Measurements from ENCODE around the gene SERPINA4.

Gene SERPINA4

GRCh38 chr14:94581127-94581999 lies 20.1 kb downstream of the SERPINA4 start, which contains the start of gene SERPINA5:
TSS of gene SERPINA5 (plus strand) at chr14:94581426. CDS start at chr14:94587363, 5,937 bp downstream.
- Histone ChIP-seq H3K9me2 (replicated peaks; ENCODE audit: low read depth, low read length) (no peaks in the 10 kb centered on the region), H2AFZ (ENCODE audit: low read length) (no peak within 1 kb of the TSS), H3K4me3 (ENCODE audit: low read length, poor library complexity, severe bottlenecking) (no peak within 1 kb of the TSS), H3K4me1 (ENCODE audit: insufficient read depth, low read length, poor library complexity, severe bottlenecking) (no peaks in the 10 kb centered on the region), H3K9me3 (ENCODE audit: insufficient read depth, low read depth, low read length) (no peaks in the 10 kb centered on the region; the same call in 1 of the 2 replicates), H3K79me2 (ENCODE audit: insufficient read depth, low read length) (no peaks in the 10 kb centered on the region), H3K36me3 (ENCODE audit: insufficient read depth, low read length) (no peaks in the 10 kb centered on the region), H4K20me1 (ENCODE audit: insufficient read depth, low read length, poor library complexity, severe bottlenecking) (no peaks in the 10 kb centered on the region), H3K27me3 (ENCODE audit: insufficient read depth, low read length, poor library complexity, severe bottlenecking) (no peaks in the 10 kb centered on the region), H3K9ac (ENCODE audit: low read depth, low read length, poor library complexity, severe bottlenecking) (no peak within 1 kb of the TSS), H3K4me2 (ENCODE audit: low read depth, low read length, poor library complexity, severe bottlenecking) (no peak within 1 kb of the TSS), H3F3A (ENCODE audit: low read depth) (no peaks in the 10 kb centered on the region)
- TF ChIP-seq CTCF (conservative IDR thresholded peaks at IDR 0.05; ENCODE audit: low read length) = no peak
- no peak for TF ChIP-seq EZH2phosphoT487 (IDR thresholded peaks at IDR 0.05; ENCODE audit: borderline replicate concordance)

- Histone ChIP-seq H3K79me2 (ENCODE audit: insufficient read depth, low read length) (no peaks in the 10 kb centered on the region), H2AFZ (ENCODE audit: low read length) (no peak overlapping the region), H4K20me1 (ENCODE audit: insufficient read depth, low read length, poor library complexity, severe bottlenecking) (no peaks in the 10 kb centered on the region), H3F3A (ENCODE audit: low read depth) (no peaks in the 10 kb centered on the region), H3K4me1 (ENCODE audit: insufficient read depth, low read length, poor library complexity, severe bottlenecking) (no peaks in the 10 kb centered on the region), H3K9me3 (ENCODE audit: insufficient read depth, low read depth, low read length) (no peaks in the 10 kb centered on the region; the same call in 1 of the 2 replicates), H3K9me2 (replicated peaks; ENCODE audit: low read depth, low read length) (no peaks in the 10 kb centered on the region), H3K27me3 (ENCODE audit: insufficient read depth, low read length, poor library complexity, severe bottlenecking) (no peaks in the 10 kb centered on the region), H3K36me3 (ENCODE audit: insufficient read depth, low read length) (no peaks in the 10 kb centered on the region), H3K4me2 (ENCODE audit: low read depth, low read length, poor library complexity, severe bottlenecking) (no peak overlapping the region), H3K4me3 (ENCODE audit: low read length, poor library complexity, severe bottlenecking) (no peak overlapping the region), H3K9ac (ENCODE audit: low read depth, low read length, poor library complexity, severe bottlenecking) (no peak overlapping the region)
- TF ChIP-seq CTCF (conservative IDR thresholded peaks at IDR 0.05; ENCODE audit: low read length) (no peak), EZH2phosphoT487 (IDR thresholded peaks at IDR 0.05; ENCODE audit: borderline replicate concordance) (no peak)
Observed at GRCh38 chr14:94582199-94582750, 21.0 kb downstream of the SERPINA4 start.

GRCh38 chr14:94582851-94583250 lies 21.6 kb downstream of the SERPINA4 start:
- H3K9ac ChIP-seq (ENCODE audit: low read depth, low read length, poor library complexity, severe bottlenecking) = no peak overlapping the region
- no peaks in the 10 kb centered on the region for H3K36me3 ChIP-seq (ENCODE audit: insufficient read depth, low read length)
- H3K4me1 ChIP-seq (ENCODE audit: insufficient read depth, low read length, poor library complexity, severe bottlenecking) = no peaks in the 10 kb centered on the region
- H3K4me3 ChIP-seq (ENCODE audit: low read length, poor library complexity, severe bottlenecking) = no peak overlapping the region
- H2AFZ ChIP-seq (ENCODE audit: low read length) = no peak overlapping the region
- H3K9me2 ChIP-seq (replicated peaks; ENCODE audit: low read depth, low read length) = no peaks in the 10 kb centered on the region
- no peaks in the 10 kb centered on the region for H3F3A ChIP-seq (ENCODE audit: low read depth)
- no peaks in the 10 kb centered on the region for H3K27me3 ChIP-seq (ENCODE audit: insufficient read depth, low read length, poor library complexity, severe bottlenecking)
- H3K4me2 ChIP-seq (ENCODE audit: low read depth, low read length, poor library complexity, severe bottlenecking) = no peak overlapping the region
- H3K79me2 ChIP-seq (ENCODE audit: insufficient read depth, low read length) = no peaks in the 10 kb centered on the region
- no peaks in the 10 kb centered on the region for H4K20me1 ChIP-seq (ENCODE audit: insufficient read depth, low read length, poor library complexity, severe bottlenecking)
- TF ChIP-seq EZH2phosphoT487 (IDR thresholded peaks at IDR 0.05; ENCODE audit: borderline replicate concordance) = no peak
- TF ChIP-seq CTCF (conservative IDR thresholded peaks at IDR 0.05; ENCODE audit: low read length) = no peak
- H3K9me3 ChIP-seq (ENCODE audit: insufficient read depth, low read depth, low read length) = no peaks in the 10 kb centered on the region; the same call in 1 of the 2 replicates

Measured in Loucy (cell line).